GM06990 (cell line): ENCODE results near the gene LSS.
A peak's percentile ranks its signal among the peaks of the same experiment; 100 is the strongest.

Source experiments
- DNase-seq: peaks from one replicate; pipeline ENCODE4 v3.0.0-alpha.2; 2011; ENCODE audit not compliant: insufficient read length; ENCODE audit errors: extremely low read depth
- H3K27me3 ChIP-seq: replicated peaks from 2 replicates; pipeline ENCODE4 v1.6.0; 2011; ENCODE audit warnings: low read length; ENCODE audit not compliant: control insufficient read depth, insufficient read depth
- H3K36me3 ChIP-seq: 2 replicates; pipeline ENCODE4 v1.5.1; 2011; ENCODE audit warnings: low read length; ENCODE audit not compliant: control insufficient read depth, insufficient read depth
- H3K4me3 ChIP-seq: replicated peaks from 2 replicates; pipeline ENCODE4 v1.5.1; 2011; ENCODE audit warnings: low read depth, mild to moderate bottlenecking, control low read depth, low read length
- TF ChIP-seq, protein P1 (sequence below): IDR thresholded peaks from 2 replicates; pipeline ENCODE4 v1.5.1; 2011; ENCODE audit warnings: low read length, control low read depth, mild to moderate bottlenecking, inconsistent platforms; ENCODE audit not compliant: insufficient read depth, poor library complexity, severe bottlenecking

LSS gene

DNA sequence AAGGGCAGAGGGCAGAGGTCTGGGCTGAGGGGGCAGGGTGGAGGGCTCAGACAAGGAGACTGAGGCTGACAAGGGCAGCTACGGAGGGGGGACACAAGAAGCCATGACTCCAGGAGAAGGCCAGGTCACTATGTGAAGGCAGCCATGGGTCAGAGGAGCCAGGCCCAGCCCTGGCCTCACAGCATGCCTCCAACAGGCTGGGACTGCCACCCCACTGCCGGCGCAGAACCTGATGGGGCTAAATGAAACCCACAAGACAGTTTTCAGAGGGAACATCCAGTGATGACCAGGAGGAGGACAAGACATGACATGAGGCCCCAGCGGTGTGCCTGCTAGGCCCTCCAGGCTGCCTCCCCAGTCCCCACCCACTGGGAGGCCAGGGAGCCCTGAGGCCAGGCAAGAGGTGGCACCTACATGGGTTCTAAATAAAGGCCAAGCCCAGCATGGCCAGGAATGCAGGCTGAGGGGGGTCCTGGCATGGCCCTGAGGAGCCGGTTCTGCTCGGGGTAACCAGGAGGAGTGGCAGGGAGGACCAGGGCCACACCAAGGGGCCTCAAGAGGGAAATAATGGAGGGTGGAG is 27.3 kb upstream of the LSS start:
- Histone ChIP-seq H3K4me3 (no peak overlapping the region), H3K27me3 (no peaks in the 10 kb centered on the region), H3K36me3 (peaks cover 38% of the 10 kb centered on the region)
- TF ChIP-seq, protein P1, sequence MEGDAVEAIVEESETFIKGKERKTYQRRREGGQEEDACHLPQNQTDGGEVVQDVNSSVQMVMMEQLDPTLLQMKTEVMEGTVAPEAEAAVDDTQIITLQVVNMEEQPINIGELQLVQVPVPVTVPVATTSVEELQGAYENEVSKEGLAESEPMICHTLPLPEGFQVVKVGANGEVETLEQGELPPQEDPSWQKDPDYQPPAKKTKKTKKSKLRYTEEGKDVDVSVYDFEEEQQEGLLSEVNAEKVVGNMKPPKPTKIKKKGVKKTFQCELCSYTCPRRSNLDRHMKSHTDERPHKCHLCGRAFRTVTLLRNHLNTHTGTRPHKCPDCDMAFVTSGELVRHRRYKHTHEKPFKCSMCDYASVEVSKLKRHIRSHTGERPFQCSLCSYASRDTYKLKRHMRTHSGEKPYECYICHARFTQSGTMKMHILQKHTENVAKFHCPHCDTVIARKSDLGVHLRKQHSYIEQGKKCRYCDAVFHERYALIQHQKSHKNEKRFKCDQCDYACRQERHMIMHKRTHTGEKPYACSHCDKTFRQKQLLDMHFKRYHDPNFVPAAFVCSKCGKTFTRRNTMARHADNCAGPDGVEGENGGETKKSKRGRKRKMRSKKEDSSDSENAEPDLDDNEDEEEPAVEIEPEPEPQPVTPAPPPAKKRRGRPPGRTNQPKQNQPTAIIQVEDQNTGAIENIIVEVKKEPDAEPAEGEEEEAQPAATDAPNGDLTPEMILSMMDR, result no peak
- no peak for DNase-seq

DNA sequence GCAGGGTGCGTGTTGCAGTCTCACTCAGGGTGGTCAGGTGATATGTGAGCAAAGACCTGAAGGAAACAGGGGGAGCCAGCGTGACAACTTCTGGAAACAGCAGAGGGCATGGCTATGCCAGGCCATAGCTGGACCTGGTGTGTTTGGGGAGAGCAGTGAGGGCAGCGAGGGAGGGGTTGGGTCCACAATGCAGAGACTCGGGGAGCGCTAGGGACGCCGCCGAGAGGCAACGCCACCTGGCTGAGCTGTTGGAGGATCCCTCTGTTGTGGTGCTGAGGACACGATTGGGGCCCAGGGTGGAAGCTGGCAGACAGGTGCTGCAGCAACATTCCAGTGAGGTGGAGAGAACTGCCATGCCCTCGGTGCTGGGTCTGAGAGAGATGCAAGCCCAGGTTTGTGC is 26.6 kb upstream of the LSS start:
- DNase-seq, result no peak
- Histone ChIP-seq H3K36me3 (peaks cover 39% of the 10 kb centered on the region), H3K27me3 (no peaks in the 10 kb centered on the region), H3K4me3 (no peak overlapping the region)
- TF ChIP-seq, protein P1, result no peak

DNA sequence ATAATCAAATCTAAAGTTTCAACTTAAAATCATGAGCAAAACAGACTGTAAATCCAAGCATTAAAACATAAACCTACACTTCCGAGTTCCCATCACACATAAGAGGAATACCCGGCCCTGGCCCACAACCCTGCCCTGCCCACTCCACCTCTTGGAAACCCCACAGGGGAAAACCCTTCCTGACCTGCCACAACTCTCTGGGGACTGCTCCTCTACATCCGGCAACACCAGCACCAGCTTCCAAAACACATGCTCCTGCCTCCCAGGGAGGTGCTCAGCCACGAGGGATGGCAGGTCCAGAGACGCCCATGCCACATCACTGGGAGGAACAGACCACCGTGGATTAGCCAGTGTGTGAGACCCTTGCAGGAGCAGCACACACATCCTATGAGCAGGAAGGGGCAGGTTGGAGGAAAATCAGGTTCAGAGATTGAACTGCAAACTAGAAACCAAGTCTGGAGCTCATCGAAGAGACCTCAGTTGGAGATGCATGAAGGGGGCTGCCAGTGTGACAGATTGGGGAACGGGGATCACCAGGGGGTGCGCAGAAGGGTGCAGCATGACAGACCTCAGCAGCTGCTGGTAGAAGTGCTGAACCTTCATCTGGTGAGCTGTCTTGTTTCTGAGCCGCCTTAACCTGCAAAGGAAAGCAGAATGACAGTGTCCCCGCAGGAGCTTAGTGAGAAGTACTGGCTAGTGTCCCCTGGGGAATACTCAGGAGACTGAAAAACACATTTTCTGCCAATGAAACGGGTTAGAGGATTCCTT is 25.8 kb upstream of the LSS start:
- TF ChIP-seq, protein P1, result no peak
- H3K4me3 ChIP-seq, result no peak overlapping the region
- DNase-seq, result peak; percentile 45
- H3K36me3 ChIP-seq, result peaks cover 45% of the 10 kb centered on the region
- no peaks in the 10 kb centered on the region for H3K27me3 ChIP-seq

DNA sequence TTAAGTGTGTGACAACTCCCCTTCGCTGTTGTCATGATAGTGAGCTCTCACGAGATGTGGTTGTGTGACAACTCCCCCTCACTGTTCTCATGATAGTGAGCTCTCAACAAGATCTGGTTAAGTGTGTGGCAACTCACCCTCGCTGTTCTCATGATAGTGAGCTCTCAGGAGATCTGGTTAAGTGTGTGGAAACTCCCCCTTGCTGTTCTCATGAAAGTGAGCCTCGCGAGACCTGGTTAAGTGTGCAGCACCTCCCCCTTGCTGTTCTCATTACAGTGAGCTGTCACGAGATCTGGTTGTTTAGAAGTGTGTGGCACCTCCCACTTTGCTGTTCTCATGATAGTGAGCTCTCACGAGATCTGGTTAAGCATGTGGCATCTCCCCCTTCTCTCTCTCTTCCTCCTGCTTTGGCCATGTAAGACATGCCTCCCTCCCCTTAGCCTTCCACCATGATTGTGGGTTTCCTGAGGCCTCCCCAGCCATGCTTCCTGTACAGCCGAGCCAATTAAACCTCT is 25.1 kb upstream of the LSS start:
- Histone ChIP-seq H3K4me3 (no peak overlapping the region), H3K27me3 (no peaks in the 10 kb centered on the region), H3K36me3 (peaks cover 45% of the 10 kb centered on the region)
- peak; percentile 69 for DNase-seq
- TF ChIP-seq, protein P1, result no peak

DNA sequence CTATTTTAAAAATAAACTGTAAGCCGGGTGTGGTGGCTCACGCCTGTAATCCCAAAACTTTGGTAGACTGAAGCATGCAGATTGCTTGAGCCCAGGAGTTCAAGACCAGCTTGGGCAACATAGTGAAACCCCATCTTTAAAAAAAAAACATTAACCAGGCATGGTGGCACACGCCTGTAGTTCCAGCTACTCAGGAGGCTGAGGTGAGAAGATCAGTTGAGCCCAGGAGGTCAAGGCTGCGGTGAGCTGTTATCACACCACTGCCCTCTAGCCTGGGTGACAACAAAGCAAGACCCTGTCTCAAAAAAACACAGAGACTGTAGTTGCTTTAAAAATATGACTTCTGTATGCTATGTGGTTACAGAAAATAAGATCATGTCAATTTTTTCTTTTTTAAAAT is 24.3 kb upstream of the LSS start:
- H3K27me3 ChIP-seq, result no peaks in the 10 kb centered on the region
- TF ChIP-seq, protein P1, result no peak
- no peak for DNase-seq
- H3K4me3 ChIP-seq, result no peak overlapping the region
- H3K36me3 ChIP-seq, result peaks cover 43% of the 10 kb centered on the region
